Astrocyte (in vitro differentiated cells and primary cell): ENCODE results near the gene MGAT2. TPM values are rescaled to one million over a fixed set of nuclear protein-coding genes. Genes with fewer than 3 reads are reported as not detected.
A peak's percentile ranks its signal among the peaks of the same experiment; 100 is the strongest.

Experiments
- DNase-seq: peaks from one replicate; pipeline ENCODE4 v3.0.0-alpha.2; 2010; ENCODE audit warnings: low read depth
- FAIRE-seq: peaks from 2 replicates; lab custom pipeline; 2011; peaks lifted over from hg19 to GRCh38; lab: Jason Lieb, UNC
- H2AFZ ChIP-seq: 2 replicates; pipeline ENCODE4 v1.6.0; 2012; ENCODE audit warnings: low read depth, low read length, inconsistent platforms
- H3K27ac ChIP-seq: 2 replicates; pipeline ENCODE4 v1.5.1; 2011; ENCODE audit warnings: low read depth, low read length, inconsistent platforms
- H3K27me3 ChIP-seq: 2 replicates; pipeline ENCODE4 v1.6.0; 2011; ENCODE audit warnings: low read length, inconsistent platforms; ENCODE audit not compliant: insufficient read depth
- H3K36me3 ChIP-seq: 2 replicates; pipeline ENCODE4 v1.5.1; 2011; ENCODE audit warnings: low read length, inconsistent platforms; ENCODE audit not compliant: insufficient read depth
- H3K4me1 ChIP-seq: 2 replicates; pipeline ENCODE4 v1.5.1; 2011; ENCODE audit warnings: low read length, inconsistent platforms; ENCODE audit not compliant: insufficient read depth
- H3K4me2 ChIP-seq: 2 replicates; pipeline ENCODE4 v1.6.0; 2012; ENCODE audit warnings: low read length, inconsistent platforms
- H3K4me3 ChIP-seq: 2 replicates; pipeline ENCODE4 v1.5.1; 2011; ENCODE audit warnings: low read depth, mild to moderate bottlenecking, low read length, inconsistent platforms; ENCODE audit not compliant: insufficient read depth
- H3K79me2 ChIP-seq: 2 replicates; pipeline ENCODE4 v1.6.0; 2012; ENCODE audit warnings: mild to moderate bottlenecking, low read length, inconsistent platforms; ENCODE audit not compliant: insufficient read depth
- H3K9ac ChIP-seq: 2 replicates; pipeline ENCODE4 v1.6.0; 2012; ENCODE audit warnings: mild to moderate bottlenecking, low read length, inconsistent platforms
- H3K9me3 ChIP-seq: 2 replicates; pipeline ENCODE4 v1.5.1; 2012; ENCODE audit warnings: low read depth, mild to moderate bottlenecking, low read length, inconsistent platforms; ENCODE audit not compliant: insufficient read depth
- H4K20me1 ChIP-seq: 2 replicates; pipeline ENCODE4 v1.6.0; 2012; ENCODE audit warnings: low read length, inconsistent platforms; ENCODE audit not compliant: insufficient read depth
- H3K27ac Mint-ChIP-seq: one replicate; pipeline ENCODE4 v1.8.0; 2021; ENCODE audit warnings: mild to moderate bottlenecking, mixed read lengths; ENCODE audit not compliant: unreplicated experiment
- H3K27me3 Mint-ChIP-seq: one replicate; pipeline ENCODE4 v1.8.0; 2021; ENCODE audit warnings: low read depth, mixed read lengths; ENCODE audit not compliant: unreplicated experiment
- H3K36me3 Mint-ChIP-seq: one replicate; pipeline ENCODE4 v1.8.0; 2021; ENCODE audit warnings: low read depth, mixed read lengths; ENCODE audit not compliant: unreplicated experiment
- H3K4me1 Mint-ChIP-seq: one replicate; pipeline ENCODE4 v1.8.0; 2021; ENCODE audit warnings: low read depth, mixed read lengths; ENCODE audit not compliant: unreplicated experiment
- H3K4me3 Mint-ChIP-seq: one replicate; pipeline ENCODE4 v1.8.0; 2021; ENCODE audit warnings: mild to moderate bottlenecking, moderate library complexity, mixed read lengths; ENCODE audit not compliant: unreplicated experiment
- H3K9me3 Mint-ChIP-seq: one replicate; pipeline ENCODE4 v1.8.0; 2021; ENCODE audit warnings: mild to moderate bottlenecking, mixed read lengths; ENCODE audit not compliant: unreplicated experiment
- EZH2 ChIP-seq: IDR thresholded peaks from 2 replicates; pipeline ENCODE4 v1.6.1; 2012; ENCODE audit warnings: mild to moderate bottlenecking, low read length, inconsistent platforms; ENCODE audit not compliant: insufficient read depth
- total RNA-seq: library from RNA; stranded (reverse); gene quantifications from 2 replicates; pipeline ENCODE4 v1.2.1, GENCODE V29; 2021
- TF ChIP-seq, protein P1 (sequence below): IDR thresholded peaks from 2 replicates; pipeline ENCODE4 v1.5.1; 2011; ENCODE audit warnings: low read depth, mild to moderate bottlenecking, inconsistent platforms, low read length, moderate library complexity; ENCODE audit not compliant: insufficient read depth

MGAT2 gene
- total RNA-seq, 1 donor from 2014 or later, result 56.0 TPM

DNA sequence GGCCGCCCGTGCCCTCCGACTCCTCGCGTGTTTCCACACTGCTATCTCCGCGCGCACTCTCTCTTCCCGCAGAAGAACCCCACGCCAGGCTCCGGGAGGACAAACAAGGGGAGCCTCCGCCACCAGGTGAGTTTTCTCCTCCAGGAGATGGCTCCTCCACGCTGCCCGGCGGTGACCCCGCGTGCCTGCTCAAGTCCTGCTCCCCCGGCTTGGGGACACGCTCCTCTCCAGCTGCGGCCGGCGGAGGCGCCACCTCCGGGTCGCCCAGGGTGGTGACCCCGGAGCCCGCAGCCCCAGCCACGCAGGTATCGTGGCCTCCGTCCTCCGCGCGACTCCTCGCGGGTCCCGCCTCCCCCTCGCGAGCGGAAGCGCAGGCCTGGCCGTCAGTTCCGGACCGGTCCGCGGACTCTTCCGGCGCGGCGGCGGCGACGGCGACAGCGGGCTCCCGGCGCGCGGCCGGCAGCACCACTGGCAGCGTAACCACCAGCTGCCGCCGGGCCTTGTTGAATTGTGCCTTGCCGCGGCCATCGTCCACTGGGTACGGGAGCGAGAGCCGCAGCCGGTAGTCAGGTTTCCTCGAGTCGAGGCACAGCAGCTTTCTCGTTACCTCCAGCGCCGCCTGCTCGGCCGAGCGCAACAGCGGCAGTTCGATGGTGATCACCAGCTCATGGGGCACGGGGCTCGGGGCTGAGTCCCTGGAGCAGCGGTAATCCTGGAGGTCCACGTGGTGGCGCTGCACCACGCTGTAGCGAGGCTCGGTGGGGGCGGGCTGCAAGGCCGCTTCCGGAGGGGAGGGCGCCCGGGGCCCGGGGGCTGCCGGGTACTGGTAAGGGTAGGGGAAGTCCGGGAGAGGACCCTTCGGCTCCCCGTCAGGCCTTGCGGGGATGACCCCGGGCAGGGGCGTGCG lies 13.3 kb downstream of the MGAT2 start:
- Mint-ChIP-seq H3K36me3 (peaks cover 6% of the 10 kb centered on the region), H3K27me3 (no peaks in the 10 kb centered on the region), H3K9me3 (no peaks in the 10 kb centered on the region), H3K27ac (peak overlapping the region; percentile 92), H3K4me3 (peak overlapping the region; percentile 96), H3K4me1 (peaks cover 12% of the 10 kb centered on the region)
- FAIRE-seq (no peak), DNase-seq (peak; percentile 89)
- Histone ChIP-seq H3K9ac (peak overlapping the region; percentile 90), H2AFZ (peak overlapping the region; percentile 96), H3K27ac (peak overlapping the region; percentile 91), H3K36me3 (peaks cover 4% of the 10 kb centered on the region), H3K4me1 (peaks cover 7% of the 10 kb centered on the region), H3K27me3 (no peaks in the 10 kb centered on the region), H3K4me2 (peak overlapping the region; percentile 83), H3K4me3 (peak overlapping the region; percentile 73), H3K79me2 (peaks cover 85% of the 10 kb centered on the region), H4K20me1 (peaks cover 49% of the 10 kb centered on the region), H3K9me3 (no peaks in the 10 kb centered on the region)
- TF ChIP-seq, protein P1, sequence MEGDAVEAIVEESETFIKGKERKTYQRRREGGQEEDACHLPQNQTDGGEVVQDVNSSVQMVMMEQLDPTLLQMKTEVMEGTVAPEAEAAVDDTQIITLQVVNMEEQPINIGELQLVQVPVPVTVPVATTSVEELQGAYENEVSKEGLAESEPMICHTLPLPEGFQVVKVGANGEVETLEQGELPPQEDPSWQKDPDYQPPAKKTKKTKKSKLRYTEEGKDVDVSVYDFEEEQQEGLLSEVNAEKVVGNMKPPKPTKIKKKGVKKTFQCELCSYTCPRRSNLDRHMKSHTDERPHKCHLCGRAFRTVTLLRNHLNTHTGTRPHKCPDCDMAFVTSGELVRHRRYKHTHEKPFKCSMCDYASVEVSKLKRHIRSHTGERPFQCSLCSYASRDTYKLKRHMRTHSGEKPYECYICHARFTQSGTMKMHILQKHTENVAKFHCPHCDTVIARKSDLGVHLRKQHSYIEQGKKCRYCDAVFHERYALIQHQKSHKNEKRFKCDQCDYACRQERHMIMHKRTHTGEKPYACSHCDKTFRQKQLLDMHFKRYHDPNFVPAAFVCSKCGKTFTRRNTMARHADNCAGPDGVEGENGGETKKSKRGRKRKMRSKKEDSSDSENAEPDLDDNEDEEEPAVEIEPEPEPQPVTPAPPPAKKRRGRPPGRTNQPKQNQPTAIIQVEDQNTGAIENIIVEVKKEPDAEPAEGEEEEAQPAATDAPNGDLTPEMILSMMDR, result peak; percentile 46
- no peak for TF ChIP-seq EZH2

DNA sequence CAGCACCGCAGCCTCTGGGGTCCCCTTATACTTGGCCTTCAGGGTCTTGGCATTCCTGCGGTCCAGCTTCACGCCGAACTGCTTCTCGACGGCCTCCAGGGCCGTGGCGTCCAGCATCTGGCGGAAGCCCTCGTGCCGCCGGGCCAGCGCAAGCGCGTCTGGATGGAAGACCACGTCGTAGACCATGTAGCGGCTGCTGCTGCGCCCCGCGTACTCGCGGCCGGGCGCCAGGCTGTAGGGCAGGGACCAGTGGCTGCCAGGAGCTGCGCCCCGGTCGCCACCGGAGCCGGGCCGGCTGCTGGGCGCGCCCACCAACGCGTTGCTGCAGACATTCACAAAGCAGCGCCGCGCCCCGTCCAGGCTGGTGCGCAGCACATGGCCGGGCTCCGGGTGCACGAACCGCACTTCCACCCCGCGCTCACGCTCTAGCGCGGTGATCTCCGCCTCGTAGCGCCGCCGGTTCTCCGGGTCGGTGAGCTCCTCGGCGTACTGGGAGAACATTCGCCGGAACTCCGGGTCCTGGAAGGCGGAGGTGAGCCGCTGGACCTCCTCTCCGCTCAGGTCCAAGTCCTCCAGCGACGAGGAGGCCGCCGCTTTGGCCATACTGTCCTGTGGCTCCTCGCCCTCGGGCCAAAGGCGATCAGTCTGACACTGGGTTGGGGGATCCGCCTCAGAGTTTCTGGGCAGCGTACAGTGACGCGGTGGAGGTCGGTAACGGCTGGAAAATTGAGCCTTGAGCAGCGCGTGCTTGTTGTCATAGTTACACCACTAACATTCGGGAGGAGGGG lies 14.1 kb downstream of the MGAT2 start, which contains the start of gene DNAAF2:
Gene DNAAF2 (minus strand): TSS at position 698 of the 788 bp plus-strand sequence. CDS start 95 bp downstream, at position 603.
- H3K4me3 ChIP-seq, result peak within 1 kb of the TSS; percentile 73
- FAIRE-seq (no peak), DNase-seq (peak; percentile 71)
- H3K4me3 Mint-ChIP-seq, result peak within 1 kb of the TSS; percentile 100
- H3K27ac ChIP-seq, result peak within 1 kb of the TSS; percentile 91
- peak within 1 kb of the TSS; percentile 90 for H3K9ac ChIP-seq
- H3K27ac Mint-ChIP-seq, result peak within 1 kb of the TSS; percentile 94
- no peaks in the 10 kb centered on the region for H3K9me3 Mint-ChIP-seq
- H3K27me3 Mint-ChIP-seq, result no peaks in the 10 kb centered on the region
- peaks cover 12% of the 10 kb centered on the region for H3K4me1 Mint-ChIP-seq
- TF ChIP-seq, protein P1, result no peak
- no peak for TF ChIP-seq EZH2
- H3K4me2 ChIP-seq, result peak within 1 kb of the TSS; percentile 83
- no peaks in the 10 kb centered on the region for H3K9me3 ChIP-seq
- no peaks in the 10 kb centered on the region for H3K27me3 ChIP-seq
- peaks cover 46% of the 10 kb centered on the region for H4K20me1 ChIP-seq
- H3K79me2 ChIP-seq, result peaks cover 82% of the 10 kb centered on the region
- H3K4me1 ChIP-seq, result peaks cover 7% of the 10 kb centered on the region
- H3K36me3 Mint-ChIP-seq, result peaks cover 8% of the 10 kb centered on the region
- H3K36me3 ChIP-seq, result peaks cover 6% of the 10 kb centered on the region
- peak within 1 kb of the TSS; percentile 96 for H2AFZ ChIP-seq
